Trophoblast cell (in vitro differentiated cells and primary cell): ENCODE measurements around the gene LONP2.
"Not testable (repeated sequence)": the region's sequence is repeated elsewhere in the genome, so short reads cannot be mapped to it uniquely, and the experiment has no call there.

ENCODE experiments used
- DNase-seq, 2 donors: peaks; one replicate each; pipeline ENCODE4 v3.0.0-alpha.2; 2016
- H2AFZ ChIP-seq: 2 replicates; pipeline ENCODE4 v1.6.1; 2013; ENCODE audit warnings: low read length, moderate library complexity, mild to moderate bottlenecking; ENCODE audit not compliant: insufficient read depth, poor library complexity
- H2AK5ac ChIP-seq: 2 replicates; pipeline ENCODE4 v1.6.1; 2013; ENCODE audit warnings: mild to moderate bottlenecking, low read length
- H2BK120ac ChIP-seq: 2 replicates; pipeline ENCODE4 v1.6.1; 2013; ENCODE audit warnings: low read length, mild to moderate bottlenecking, moderate library complexity; ENCODE audit not compliant: insufficient read depth, poor library complexity
- H2BK12ac ChIP-seq: 2 replicates; pipeline ENCODE4 v1.6.1; 2013; ENCODE audit warnings: mild to moderate bottlenecking, low read length, moderate library complexity
- H2BK5ac ChIP-seq: 2 replicates; pipeline ENCODE4 v1.6.1; 2013; ENCODE audit warnings: low read length, low read depth, moderate library complexity, mild to moderate bottlenecking; ENCODE audit not compliant: poor library complexity
- H3K14ac ChIP-seq: 2 replicates; pipeline ENCODE4 v1.6.1; 2013; ENCODE audit warnings: mild to moderate bottlenecking, low read length
- H3K18ac ChIP-seq: 2 replicates; pipeline ENCODE4 v1.6.1; 2013; ENCODE audit warnings: mild to moderate bottlenecking, low read length
- H3K23ac ChIP-seq: 2 replicates; pipeline ENCODE4 v1.6.1; 2013; ENCODE audit warnings: low read length
- H3K27ac ChIP-seq: 2 replicates; pipeline ENCODE4 v1.5.1; 2013; ENCODE audit warnings: low read depth, mild to moderate bottlenecking, inconsistent platforms, low read length, moderate library complexity
- H3K27me3 ChIP-seq: 2 replicates; pipeline ENCODE4 v1.6.1; 2013; ENCODE audit warnings: inconsistent platforms, mild to moderate bottlenecking, low read length, moderate library complexity; ENCODE audit not compliant: insufficient read depth
- H3K36me3 ChIP-seq, 2 experiments: 1 replicate in 1 of 2; 2 replicates in 1 of 2; pipeline ENCODE4 v1.6.1; 2013; ENCODE audit warnings: low read length in 2 of 2, mild to moderate bottlenecking in 2 of 2, moderate library complexity in 1 of 2; ENCODE audit not compliant: insufficient read depth in 2 of 2, control insufficient read depth in 1 of 2
- H3K4ac ChIP-seq: 2 replicates; pipeline ENCODE4 v1.6.1; 2013; ENCODE audit warnings: low read depth, mild to moderate bottlenecking, low read length, moderate library complexity
- H3K4me1 ChIP-seq, 2 experiments: 1 replicate in 1 of 2; 2 replicates in 1 of 2; pipeline ENCODE4 v1.6.1; 2013; ENCODE audit warnings: low read length in 2 of 2, mild to moderate bottlenecking in 2 of 2, moderate library complexity in 1 of 2; ENCODE audit not compliant: insufficient read depth in 2 of 2, control insufficient read depth in 1 of 2
- H3K4me2 ChIP-seq: 2 replicates; pipeline ENCODE4 v1.6.1; 2013; ENCODE audit warnings: inconsistent platforms, mild to moderate bottlenecking, low read length, moderate library complexity
- H3K4me3 ChIP-seq: 2 replicates; pipeline ENCODE4 v1.5.1; 2013; ENCODE audit warnings: mild to moderate bottlenecking, low read depth, low read length, inconsistent platforms
- H3K79me1 ChIP-seq: one replicate; pipeline ENCODE4 v1.6.1; 2013; ENCODE audit warnings: low read length
- H3K79me2 ChIP-seq: 2 replicates; pipeline ENCODE4 v1.6.1; 2013; ENCODE audit warnings: low read length, mild to moderate bottlenecking; ENCODE audit not compliant: control insufficient read depth, insufficient read depth, poor library complexity
- H3K9ac ChIP-seq: 2 replicates; pipeline ENCODE4 v1.6.1; 2013; ENCODE audit warnings: mild to moderate bottlenecking, low read length
- H3K9me3 ChIP-seq: 2 replicates; pipeline ENCODE4 v1.6.1; 2013; ENCODE audit warnings: low read depth, mild to moderate bottlenecking, control low read depth, inconsistent platforms, low read length; ENCODE audit not compliant: insufficient read depth
- H4K12ac ChIP-seq: 2 replicates; pipeline ENCODE4 v1.6.1; 2013; ENCODE audit warnings: low read depth, mild to moderate bottlenecking, low read length, moderate library complexity
- H4K8ac ChIP-seq: 2 replicates; pipeline ENCODE4 v1.6.1; 2013; ENCODE audit warnings: low read depth, mild to moderate bottlenecking, low read length, moderate library complexity
- H4K91ac ChIP-seq: one replicate; pipeline ENCODE4 v1.6.1; 2013; ENCODE audit warnings: low read depth, mild to moderate bottlenecking, low read length, moderate library complexity
- WGBS: extraction: QIAGEN DNeasy Blood & Tissue Kit; methylation state at CpG from one replicate; pipeline ENCODE4 v1.1.7; 2013; ENCODE audit warnings: missing lambda C conversion rate; ENCODE audit not compliant: insufficient read length, insufficient coverage; ENCODE audit errors: extremely low coverage; 5-methylcytosine and 5-hydroxymethylcytosine counted together

The LONP2 gene

DNA sequence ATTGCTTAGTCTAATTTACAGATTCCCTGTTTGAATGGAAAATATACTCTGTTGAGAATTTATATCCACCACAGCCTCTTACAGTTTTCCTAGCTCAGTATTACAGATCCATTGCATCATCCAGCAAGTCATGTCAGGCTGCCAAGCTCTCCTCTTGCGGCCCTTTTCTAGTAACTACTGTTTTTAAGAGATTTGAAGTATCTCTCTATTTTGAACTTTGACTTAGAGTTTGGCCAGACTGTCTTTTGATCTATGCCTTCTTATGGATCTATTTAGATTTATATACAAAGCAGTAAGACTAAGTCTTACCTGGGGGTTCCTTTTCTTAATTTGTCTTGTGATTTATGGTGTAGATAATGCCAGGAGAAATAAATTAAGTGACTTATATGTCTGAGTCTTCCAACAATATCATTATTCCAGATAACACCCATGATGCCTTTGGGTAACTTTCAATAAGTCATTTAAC lies 56.3 kb downstream of the LONP2 start:
- Histone ChIP-seq H2BK120ac (no peak overlapping the region), H3K23ac (no peak overlapping the region), H2BK12ac (no peak overlapping the region), H3K27me3 (no peaks in the 10 kb centered on the region), H4K91ac (no peak overlapping the region), H3K27ac (no peak overlapping the region), H3K4ac (no peak overlapping the region), H4K8ac (no peak overlapping the region), H3K4me2 (no peak overlapping the region), H4K12ac (no peak overlapping the region), H3K14ac (no peak overlapping the region), H3K4me3 (no peak overlapping the region), H3K9ac (no peak overlapping the region), H3K9me3 (no peaks in the 10 kb centered on the region), H3K36me3 (peaks cover 19 to 23% of the 10 kb centered on the region in 2 experiments), H3K4me1 (no peaks in the 10 kb centered on the region), H2BK5ac (no peak overlapping the region), H2AFZ (no peak overlapping the region), H2AK5ac (no peak overlapping the region), H3K79me1 (no peaks in the 10 kb centered on the region), H3K79me2 (no peaks in the 10 kb centered on the region), H3K18ac (no peak overlapping the region)
- DNase-seq = no peak
- no CpG with 5 or more reads among the region's 1 CpG for WGBS

DNA sequence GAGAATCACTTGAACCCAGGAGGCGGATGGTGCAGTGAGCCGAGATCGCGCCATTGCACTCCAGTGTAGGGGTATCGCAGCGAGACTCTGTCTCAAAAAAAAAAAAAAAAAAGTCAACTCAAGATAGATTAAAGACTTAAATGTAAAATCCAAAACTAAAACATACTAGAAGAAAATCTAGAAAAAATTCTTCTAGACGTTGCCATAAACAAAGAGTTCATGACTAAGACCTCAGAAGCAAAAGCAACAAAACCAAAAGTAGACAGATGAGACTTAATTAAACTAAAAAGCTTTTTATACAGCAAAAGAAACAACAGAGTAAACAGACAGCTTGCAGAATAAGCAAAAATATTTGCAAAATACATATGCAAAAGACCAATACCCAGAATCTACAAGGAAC lies 64.4 kb downstream of the LONP2 start:
- Histone ChIP-seq H3K27ac (no peak overlapping the region), H3K4me1 (no peaks in the 10 kb centered on the region), H3K4ac (no peak overlapping the region), H4K12ac (no peak overlapping the region), H3K9me3 (no peaks in the 10 kb centered on the region), H3K14ac (no peak overlapping the region), H3K23ac (no peak overlapping the region), H3K36me3 (peaks cover 8 to 11% of the 10 kb centered on the region in 2 experiments), H2AFZ (no peak overlapping the region), H3K4me3 (no peak overlapping the region), H3K9ac (no peak overlapping the region), H2BK120ac (no peak overlapping the region), H3K27me3 (no peaks in the 10 kb centered on the region), H3K18ac (no peak overlapping the region), H3K79me2 (no peaks in the 10 kb centered on the region), H4K8ac (no peak overlapping the region), H2BK5ac (no peak overlapping the region), H2AK5ac (no peak overlapping the region), H4K91ac (no peak overlapping the region), H3K79me1 (no peaks in the 10 kb centered on the region), H3K4me2 (no peak overlapping the region), H2BK12ac (no peak overlapping the region)
- no peak for DNase-seq
- no CpG with 5 or more reads among the region's 7 CpGs for WGBS

DNA sequence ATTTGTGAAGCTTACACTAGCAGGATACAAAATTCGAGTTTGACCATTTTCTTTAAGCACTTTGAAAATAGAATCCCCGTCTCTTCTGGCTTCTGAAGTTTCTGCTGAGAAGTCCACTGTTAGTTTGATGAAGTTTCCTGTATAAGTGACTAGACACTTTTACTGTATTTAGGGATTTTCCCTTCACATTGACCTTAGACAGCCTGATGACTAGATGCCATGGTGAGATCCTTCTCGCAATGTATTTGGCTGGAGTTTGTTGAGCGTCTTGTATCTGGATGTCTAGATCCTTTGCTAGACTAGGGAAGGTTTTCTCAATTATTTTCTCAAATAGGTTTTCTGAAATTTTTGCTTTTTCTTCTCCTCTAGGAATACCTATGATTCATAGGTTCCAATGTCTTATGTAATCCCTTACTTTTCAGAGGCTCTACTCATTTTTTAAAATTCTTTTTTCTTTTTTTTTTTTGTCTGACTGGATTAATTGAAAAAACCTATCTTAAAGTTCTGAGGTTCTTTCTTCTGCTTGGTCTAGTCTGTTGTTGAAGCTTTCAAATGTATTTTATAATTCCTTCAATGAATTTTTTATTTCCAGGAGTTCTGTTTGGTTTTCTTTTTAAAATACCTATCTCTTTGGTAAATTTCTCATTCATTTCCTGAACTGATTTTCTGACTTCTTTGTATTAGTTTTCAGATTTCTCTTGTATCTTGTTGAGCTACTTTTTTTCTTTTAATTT lies 67.0 kb downstream of the LONP2 start:
- H2AK5ac ChIP-seq = no peak overlapping the region
- no peak overlapping the region for H4K91ac ChIP-seq
- H3K14ac ChIP-seq = no peak overlapping the region
- no peaks in the 10 kb centered on the region for H3K9me3 ChIP-seq
- no peaks in the 10 kb centered on the region for H3K79me2 ChIP-seq
- no peaks in the 10 kb centered on the region for H3K27me3 ChIP-seq
- no peak overlapping the region for H2BK120ac ChIP-seq
- no peak overlapping the region for H3K4me2 ChIP-seq
- H3K18ac ChIP-seq = no peak overlapping the region
- H2BK12ac ChIP-seq = no peak overlapping the region
- H3K9ac ChIP-seq = no peak overlapping the region
- no peaks in the 10 kb centered on the region for H3K79me1 ChIP-seq
- no peak overlapping the region for H3K27ac ChIP-seq
- DNase-seq = peak in 1 of 2 donors; percentile 23
- no peak overlapping the region for H4K8ac ChIP-seq
- no CpG with 5 or more reads among the region's 4 CpGs for WGBS
- no peak overlapping the region for H4K12ac ChIP-seq
- H2BK5ac ChIP-seq = no peak overlapping the region
- peaks cover 0 to 2% of the 10 kb centered on the region in 2 experiments for H3K36me3 ChIP-seq
- no peaks in the 10 kb centered on the region for H3K4me1 ChIP-seq
- no peak overlapping the region for H3K23ac ChIP-seq
- H2AFZ ChIP-seq = no peak overlapping the region
- no peak overlapping the region for H3K4ac ChIP-seq
- H3K4me3 ChIP-seq = no peak overlapping the region

DNA sequence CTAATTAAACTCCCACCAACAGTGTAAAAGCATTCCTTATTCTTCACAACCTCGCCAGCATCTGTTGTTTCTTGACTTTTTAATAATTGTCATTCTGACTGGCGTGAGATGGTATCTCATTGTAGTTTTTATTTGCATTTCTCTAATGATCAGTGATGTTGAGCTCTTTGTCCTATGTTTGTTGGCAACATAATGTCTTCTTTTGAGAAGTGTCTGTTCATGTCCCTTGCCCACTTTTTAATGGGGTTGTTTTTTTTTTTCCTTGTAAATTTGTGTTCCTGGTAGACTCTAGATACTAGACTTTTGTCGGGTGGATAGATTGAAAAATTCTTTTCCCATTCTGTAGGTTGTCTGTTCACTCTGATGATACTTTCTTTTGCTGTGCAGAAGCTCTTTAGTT lies 69.8 kb downstream of the LONP2 start:
- not testable (repeated sequence) for H3K79me1 ChIP-seq, H4K91ac ChIP-seq, H3K4me1 ChIP-seq, H4K8ac ChIP-seq, H3K18ac ChIP-seq, H3K27me3 ChIP-seq, H3K9ac ChIP-seq, H2BK12ac ChIP-seq, H3K4me3 ChIP-seq, H4K12ac ChIP-seq, H3K4ac ChIP-seq, H2BK120ac ChIP-seq, H3K9me3 ChIP-seq, H3K4me2 ChIP-seq, H3K79me2 ChIP-seq, H3K27ac ChIP-seq, H2AK5ac ChIP-seq, H3K23ac ChIP-seq, H3K36me3 ChIP-seq, H2AFZ ChIP-seq, H2BK5ac ChIP-seq, DNase-seq, H3K14ac ChIP-seq
- WGBS = no CpG with 5 or more reads among the region's 3 CpGs
